ENCODE data around the gene TMEM151B.
"Not testable (repeated sequence)": the region's sequence is repeated elsewhere in the genome, so short reads cannot be mapped to it uniquely, and the experiment has no call there.

Gene TMEM151B

GRCh38 chr6:44269921-44270525 lies at the start of gene TMEM151B:
Gene TMEM151B (plus strand): TSS chr6:44270450. CDS start chr6:44270743, 293 bp downstream.
- DNase-seq: no peak

DNA sequence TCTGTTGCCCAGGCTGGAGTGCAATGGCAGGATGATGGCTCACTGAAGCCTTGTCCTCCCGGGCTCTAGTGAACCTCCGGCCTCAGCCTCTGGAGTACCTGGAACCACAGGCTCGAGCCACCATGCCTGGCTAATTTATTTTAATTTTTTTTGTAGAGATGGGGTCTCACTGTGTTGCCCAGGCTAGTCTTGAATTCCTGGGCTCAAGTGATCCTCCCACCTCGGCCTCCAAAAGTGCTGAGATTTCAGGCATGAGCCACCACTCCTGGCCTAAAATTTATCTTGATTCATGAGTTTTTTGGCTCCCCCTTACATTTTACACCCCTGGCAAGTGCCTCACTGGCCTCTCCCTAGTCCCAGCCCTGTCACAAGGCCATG lies 49.3 kb upstream of the TMEM151B start:
- no peak for DNase-seq

DNA sequence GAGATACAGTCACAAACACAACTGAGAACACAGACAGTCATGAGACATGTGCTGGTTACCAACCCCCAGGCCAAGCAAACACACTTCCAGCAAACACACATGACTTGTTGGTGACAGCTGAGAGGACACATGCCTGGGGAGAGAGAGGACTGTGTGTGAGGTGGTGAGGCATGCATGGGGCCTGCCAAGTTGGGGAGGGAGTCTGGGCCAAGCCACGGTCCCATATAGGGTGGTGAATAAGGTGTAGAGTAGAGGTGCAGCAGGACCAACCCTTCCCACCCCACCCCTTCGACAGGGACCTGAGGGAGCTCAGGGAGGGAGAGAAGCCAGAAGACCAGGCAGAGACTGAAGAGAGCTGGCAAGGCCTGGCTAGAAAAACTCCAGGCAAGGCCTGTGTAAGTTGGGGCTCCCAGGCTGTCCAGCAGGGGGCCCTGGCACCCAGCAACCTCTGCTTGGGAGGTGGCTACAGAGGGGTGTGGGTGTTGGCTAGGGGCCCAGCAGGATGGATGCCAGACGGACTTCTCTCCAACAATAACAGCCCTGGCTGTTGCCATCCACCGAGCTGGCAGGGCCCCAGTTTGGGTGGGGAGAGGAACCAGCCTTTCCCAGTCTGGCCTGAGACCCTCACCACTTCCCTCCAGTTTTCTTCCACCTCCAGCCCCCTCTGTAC lies 48.8 kb upstream of the TMEM151B start:
- DNase-seq: peak; percentile 77

- DNase-seq: peak; percentile 77
These were observed 48.3 kb upstream of the TMEM151B start for GRCh38 chr6:44221961-44222335.

GRCh38 chr6:44222486-44223318 lies 47.5 kb upstream of the TMEM151B start:
- DNase-seq: no peak

DNA sequence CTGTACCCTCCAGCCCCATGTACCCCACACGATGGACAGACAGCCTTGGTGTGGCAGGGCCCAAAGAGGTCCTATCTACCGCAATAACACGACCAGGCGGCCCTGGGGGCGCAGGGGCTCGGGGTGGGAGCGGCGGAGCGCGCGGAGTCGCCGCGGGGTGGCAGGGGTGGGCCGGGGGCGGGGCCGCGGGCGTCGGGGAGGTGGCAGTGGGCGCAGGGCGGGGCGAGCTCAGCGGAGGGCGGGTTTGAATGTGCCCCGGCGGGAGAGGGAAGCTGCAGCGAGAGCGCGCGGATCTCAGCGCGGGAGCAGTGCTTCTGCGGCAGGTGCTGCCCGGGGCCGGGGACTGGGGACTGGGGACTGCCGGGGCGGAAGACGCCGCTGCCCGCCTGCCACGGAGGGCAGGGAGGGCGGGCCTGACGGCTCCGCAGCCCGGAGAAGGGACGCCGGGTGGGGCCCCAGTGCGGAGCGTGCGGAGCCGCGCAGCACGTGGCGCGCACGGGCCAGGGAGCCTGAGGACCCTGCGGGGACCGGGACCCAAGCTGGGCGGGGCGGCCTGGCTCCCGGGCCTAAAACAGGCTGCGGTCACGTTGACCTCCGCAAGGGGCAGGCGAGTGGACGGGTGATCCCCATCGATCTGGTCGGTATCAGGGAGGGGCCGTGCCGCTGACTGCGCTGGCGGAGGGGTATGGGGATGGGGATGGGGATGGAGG lies 46.8 kb upstream of the TMEM151B start, which contains the start of gene SLC29A1:
Gene SLC29A1, plus strand, starts transcription at position 277 of the 710 bp plus-strand sequence. CDS start 3,719 bp downstream, outside the sequence.
- DNase-seq: peak; percentile 60

DNA sequence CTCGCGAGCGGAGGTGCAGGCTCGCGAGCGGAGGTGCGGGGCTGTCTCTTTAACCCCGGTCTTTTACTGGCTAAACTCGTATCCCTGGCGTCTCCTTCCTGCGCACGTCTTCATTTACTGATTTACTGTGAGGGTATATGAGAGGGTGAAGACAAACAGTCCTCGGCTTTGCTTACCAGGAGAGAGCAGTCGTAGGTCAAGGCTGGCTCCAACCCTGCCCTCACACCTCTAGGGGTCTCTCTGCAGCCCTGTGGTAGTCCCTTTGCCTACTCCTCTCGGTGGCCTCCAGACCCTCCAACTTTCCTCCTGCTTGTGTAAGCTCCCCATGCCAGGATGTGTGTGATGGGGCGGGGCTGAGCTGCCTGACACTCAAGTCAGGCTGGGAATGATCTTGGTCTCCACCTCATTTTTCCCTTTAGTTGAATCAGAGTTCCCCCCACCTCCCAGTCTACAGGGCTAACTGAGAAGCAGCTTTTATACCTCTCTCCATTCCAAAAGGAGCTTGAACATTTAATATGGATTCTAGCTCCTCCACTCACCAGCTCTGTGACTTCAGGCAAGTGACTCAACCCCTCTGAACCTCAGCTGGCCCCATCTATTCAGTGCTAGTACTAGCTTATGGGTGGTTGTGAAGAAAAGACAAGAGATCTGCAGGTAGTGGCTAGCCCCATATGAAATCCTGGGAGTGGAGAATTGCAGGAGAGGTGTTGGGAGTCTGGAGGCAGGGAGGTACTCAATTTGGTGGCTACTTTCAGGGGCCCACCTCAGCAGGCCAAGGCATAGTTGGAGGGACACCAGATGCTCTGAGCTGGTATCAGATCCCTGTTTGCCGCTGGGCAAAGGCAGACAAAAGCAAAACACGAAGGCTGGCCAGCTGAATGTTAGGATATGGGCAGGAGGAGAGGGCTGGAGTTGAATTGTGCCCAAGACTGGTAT lies 46.0 kb upstream of the TMEM151B start:
- DNase-seq: no peak

GRCh38 chr6:44224965-44225305 lies 45.3 kb upstream of the TMEM151B start:
- DNase-seq: no peak

DNA sequence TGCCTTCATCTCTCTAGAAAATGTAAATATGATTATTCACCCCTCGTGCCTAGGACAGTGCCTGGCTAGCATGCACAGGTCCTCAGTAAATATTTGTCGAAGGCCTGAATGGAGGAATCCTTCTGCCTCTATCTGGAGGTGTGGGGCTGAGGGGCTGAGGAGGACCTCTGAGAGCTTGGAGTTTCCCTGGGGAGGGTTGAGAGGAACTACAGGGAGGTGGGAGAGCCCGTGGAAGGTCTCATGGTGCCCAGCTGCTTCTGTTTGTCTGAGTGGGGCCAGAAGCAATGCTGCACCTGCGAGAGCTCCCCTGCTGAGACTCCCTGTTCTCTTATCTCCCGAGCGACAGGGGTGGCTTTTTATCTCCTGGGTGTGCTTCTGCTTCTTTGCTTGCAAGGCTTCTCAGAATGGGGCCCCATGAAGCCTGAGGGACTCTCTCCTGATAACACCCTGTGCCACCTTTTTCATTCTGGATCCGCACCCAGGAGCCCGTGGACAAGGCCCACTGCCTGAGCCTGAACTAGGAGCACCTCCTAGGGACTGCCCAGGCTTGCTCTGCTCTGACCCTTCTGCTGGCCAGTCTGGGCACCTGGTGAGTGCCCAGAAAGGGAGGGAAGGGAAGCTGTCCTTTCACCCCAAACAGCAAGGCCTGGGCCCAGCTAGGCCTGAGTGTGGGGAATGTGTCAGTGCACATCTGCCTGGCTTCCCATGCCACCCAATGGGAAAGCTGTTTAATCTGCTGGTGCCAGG lies 44.5 kb upstream of the TMEM151B start:
- no peak for DNase-seq

GRCh38 chr6:44226368-44227147 lies 43.7 kb upstream of the TMEM151B start:
- no peak for DNase-seq

GRCh38 chr6:44227148-44227793 lies 43.0 kb upstream of the TMEM151B start:
- no peak for DNase-seq

GRCh38 chr6:44228031-44228430 lies 42.2 kb upstream of the TMEM151B start:
- no peak for DNase-seq

DNA sequence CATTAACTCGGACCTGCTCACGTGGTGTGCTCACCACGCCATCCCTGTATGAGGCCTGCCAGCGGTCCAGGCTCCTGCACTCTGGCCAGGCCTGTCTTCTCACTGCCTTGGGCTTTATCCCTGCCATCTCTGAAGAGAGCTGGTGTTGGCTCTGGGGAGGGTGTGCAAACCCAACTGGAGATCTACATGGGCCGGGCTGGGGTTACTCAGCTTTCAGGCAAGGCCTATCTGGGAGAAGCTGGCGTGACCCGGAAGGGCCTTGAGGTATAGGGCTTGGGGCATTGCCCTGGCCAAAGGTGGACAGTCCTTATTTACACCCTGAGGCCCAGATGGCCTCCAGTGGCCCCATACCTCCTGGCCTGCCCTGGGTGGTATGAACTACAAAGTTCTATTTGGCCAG lies 41.8 kb upstream of the TMEM151B start:
- no peak for DNase-seq

DNA sequence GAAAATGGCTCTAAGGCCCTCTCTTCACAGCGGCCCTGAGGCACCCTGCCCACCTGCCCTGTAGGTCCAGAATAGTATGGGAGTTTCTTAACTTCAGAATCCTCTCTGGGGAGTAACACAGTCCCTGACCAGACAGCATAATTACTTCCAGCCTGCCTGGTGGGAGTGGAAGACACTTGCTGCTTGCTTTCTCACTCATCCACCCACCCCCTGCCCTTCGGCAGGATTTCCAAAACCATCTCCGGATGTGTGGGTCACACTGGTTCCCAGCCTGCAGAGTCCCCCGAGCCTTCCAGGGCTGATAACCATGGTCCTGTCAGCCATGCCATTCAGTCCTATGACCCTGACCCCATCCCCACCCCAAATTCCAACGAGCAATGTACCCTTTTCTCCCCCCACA lies 41.4 kb upstream of the TMEM151B start:
- no peak for DNase-seq

GRCh38 chr6:44229376-44230033 lies 40.7 kb upstream of the TMEM151B start:
- no peak for DNase-seq

GRCh38 chr6:44230034-44230675 lies 40.1 kb upstream of the TMEM151B start:
- no peak for DNase-seq

DNA sequence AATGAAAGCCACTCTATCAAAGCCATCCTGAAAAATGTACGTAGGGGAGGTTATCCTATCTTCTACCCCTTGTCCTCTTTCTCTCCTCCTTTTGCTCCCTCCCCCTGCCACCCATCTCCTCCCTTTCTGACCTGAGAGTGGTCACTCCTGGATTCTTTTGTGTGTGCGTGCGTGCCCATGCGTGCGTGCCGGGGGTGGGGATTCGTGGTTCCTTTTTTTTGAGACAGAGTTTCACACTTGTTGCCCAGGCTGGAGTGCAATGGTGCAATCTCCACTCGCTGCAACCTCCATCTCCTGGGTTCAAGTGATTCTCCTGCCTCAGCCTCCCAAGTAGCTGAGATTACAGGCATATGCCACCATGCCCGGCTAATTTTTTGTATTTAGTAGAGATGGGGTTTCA lies 38.8 kb upstream of the TMEM151B start:
- not testable (repeated sequence) for DNase-seq

DNA sequence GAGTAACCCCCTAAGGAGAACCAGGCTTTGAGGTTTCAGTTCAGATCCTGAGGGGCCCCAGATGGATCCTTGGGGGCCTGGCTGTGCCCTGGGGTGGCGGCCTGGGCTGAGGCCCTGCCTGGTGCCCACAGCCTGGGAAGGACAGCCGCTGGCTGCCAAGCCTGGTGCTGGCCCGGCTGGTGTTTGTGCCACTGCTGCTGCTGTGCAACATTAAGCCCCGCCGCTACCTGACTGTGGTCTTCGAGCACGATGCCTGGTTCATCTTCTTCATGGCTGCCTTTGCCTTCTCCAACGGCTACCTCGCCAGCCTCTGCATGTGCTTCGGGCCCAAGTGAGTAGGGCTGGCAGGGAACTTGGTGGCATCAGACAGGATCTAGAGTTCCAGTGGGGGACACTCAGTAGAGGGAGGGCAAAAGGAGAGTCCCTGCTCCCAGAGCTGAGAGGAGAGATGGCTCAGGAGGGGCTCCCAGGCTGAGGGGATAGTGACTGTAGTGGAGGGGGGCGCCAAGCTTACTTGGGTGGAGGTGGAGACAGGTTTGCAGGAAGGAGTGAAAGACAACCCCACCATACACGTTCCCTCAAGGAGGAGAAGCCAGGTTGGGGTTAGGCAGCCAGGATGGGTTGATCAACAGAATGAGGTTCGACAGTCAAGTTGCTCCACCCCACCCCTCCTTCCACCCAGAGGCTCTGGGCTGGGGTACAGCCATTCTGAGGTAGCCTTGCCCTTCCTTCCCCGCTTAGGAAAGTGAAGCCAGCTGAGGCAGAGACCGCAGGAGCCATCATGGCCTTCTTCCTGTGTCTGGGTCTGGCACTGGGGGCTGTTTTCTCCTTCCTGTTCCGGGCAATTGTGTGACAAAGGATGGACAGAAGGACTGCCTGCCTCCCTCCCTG lies 37.3 kb upstream of the TMEM151B start:
- DNase-seq: no peak
